Mucosa of descending colon (tissue), 3 donors: ENCODE results near the gene TTC34. TPM values are rescaled to one million over a fixed set of nuclear protein-coding genes. Genes with fewer than 3 reads are reported as not detected.

Experiments used
- ATAC-seq: fragments of 200-7000 bp; cut with Tn5 transposase; one replicate; pipeline ENCODE4 v1.9.1; 2020; ENCODE audit warnings: mild to moderate bottlenecking, moderate library complexity
- DNase-seq, 3 donors: peaks; one replicate each; pipeline ENCODE4 v3.0.0-alpha.2; 2020
- H3K36me3 ChIP-seq: fragments of 200-600 bp; one replicate; pipeline ENCODE4 v1.8.0; 2021; ENCODE audit warnings: low read depth, mild to moderate bottlenecking
- H3K4me1 ChIP-seq: fragments of 200-600 bp; one replicate; pipeline ENCODE4 v1.8.0; 2021; ENCODE audit warnings: low read depth, mild to moderate bottlenecking
- H3K4me3 ChIP-seq: fragments of 200-600 bp; one replicate; pipeline ENCODE4 v1.8.0; 2021; ENCODE audit warnings: mild to moderate bottlenecking
- H3K9me3 ChIP-seq: fragments of 200-600 bp; one replicate; pipeline ENCODE4 v1.8.0; 2021; ENCODE audit warnings: mild to moderate bottlenecking
- CTCF ChIP-seq: fragments of 200-600 bp; IDR thresholded peaks from one replicate; pipeline ENCODE4 v1.8.0; 2022; ENCODE audit warnings: antibody characterized with exemption, mild to moderate bottlenecking
- intact Hi-C, 2 donors: fragments of 100-400 bp; cut with DNase I in 1 of 2; cut with micrococcal nuclease in 1 of 2; formaldehyde crosslinking; loops; one replicate each; pipeline versions ENCODE4 v1.11.0 to v1.11.1; 2022; cut with DNase I, micrococcal nuclease
- total RNA-seq, 3 donors: library from RNA; stranded (reverse); fragmentation: NEBNext Ultra II Directional in 2 of 3; extraction: Animal tissue kit (Norgen Biotek cat#: 25700) in 2 of 3; gene quantifications; one replicate each; pipeline versions ENCODE4 v1.2.1 to v1.2.4, GENCODE V29; 2021 to 2023
- donor health status: DM: no; HTN: no; CAD: no; lungs with moderate emphysema.
- donor health status: DM: no; HTN: no; CAD: no.
- donor health status: DM: no; HTN: yes; CAD: no.

TTC34 gene
- total RNA-seq, 3 donors from 2014 or later, result 0.43 to 1.1 (median 0.61) TPM

DNA sequence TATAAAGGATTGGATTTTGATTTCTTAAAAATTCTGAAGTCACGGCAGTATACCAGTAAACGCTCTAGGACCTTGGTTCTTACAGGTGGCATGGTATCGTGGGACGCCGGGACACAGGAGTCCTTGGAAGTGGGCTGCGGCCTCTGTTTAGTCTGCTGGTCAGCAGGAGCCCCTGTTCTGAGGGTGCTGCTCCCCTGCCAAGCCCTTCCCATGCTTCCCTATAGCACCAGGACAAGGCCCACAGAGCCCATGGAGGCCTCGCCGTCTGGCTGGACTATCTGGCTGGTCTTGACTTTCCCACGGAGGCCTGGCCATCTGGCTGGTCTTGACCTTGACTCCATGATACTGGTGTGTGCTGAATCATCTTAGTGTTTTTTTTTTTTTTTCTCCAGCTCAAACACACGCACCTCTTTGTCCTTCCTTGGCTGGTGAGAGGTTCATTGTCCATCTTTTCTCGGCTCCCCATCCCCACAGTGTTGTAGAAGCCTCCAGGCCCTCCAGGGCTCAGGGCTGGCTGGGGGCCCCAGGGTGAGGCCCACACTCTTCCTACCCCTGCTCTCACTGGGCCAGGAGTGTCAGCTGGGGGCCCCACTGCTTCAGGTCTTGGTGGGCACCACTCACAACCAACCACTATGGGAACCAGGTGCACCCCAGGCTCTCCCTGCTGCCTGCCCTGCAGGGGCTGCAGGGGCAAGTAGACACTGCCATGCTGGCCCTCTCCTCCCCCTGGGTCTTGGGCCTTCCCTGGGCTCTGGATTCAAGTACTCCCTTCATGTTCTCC lies 16.5 kb upstream of the TTC34 start:
- intact Hi-C loops, result no loop called here
- TF ChIP-seq CTCF, result no peak
- no peak for ATAC-seq
- DNase-seq, result peak in 1 of 3 donors; percentile 28
- no peaks in the 10 kb centered on the region for H3K9me3 ChIP-seq
- no peaks in the 10 kb centered on the region for H3K36me3 ChIP-seq
- H3K4me3 ChIP-seq, result no peak overlapping the region
- no peaks in the 10 kb centered on the region for H3K4me1 ChIP-seq

- intact Hi-C loops, result no loop called here
- ATAC-seq, result no peak
- Histone ChIP-seq H3K4me3 (no peak overlapping the region), H3K4me1 (no peaks in the 10 kb centered on the region), H3K36me3 (no peaks in the 10 kb centered on the region), H3K9me3 (no peaks in the 10 kb centered on the region)
- DNase-seq, result peak in 1 of 3 donors; percentile 17
- TF ChIP-seq CTCF, result no peak
Measured at GRCh38 chr1:2816786-2817185, 15.3 kb upstream of the TTC34 start.

DNA sequence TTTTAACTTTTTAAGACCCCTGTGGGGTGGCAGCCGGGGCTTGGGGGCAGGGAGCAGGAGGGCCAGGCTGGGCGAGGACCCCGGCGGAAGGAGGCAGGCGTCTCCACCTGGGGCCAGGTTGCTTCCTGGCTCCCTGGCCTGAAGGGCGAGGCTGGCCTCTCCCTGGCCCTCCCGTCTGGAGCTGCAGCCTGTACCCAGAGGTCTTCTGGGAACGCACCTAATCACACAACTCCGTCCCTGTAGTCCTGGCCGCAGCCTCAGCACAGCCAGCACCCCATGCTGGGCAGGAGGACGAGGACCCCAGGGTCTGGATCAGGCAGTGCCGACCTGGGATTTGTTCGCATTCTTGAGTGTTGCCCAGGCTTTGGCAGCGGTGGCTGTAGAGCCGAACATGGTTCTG lies 14.1 kb upstream of the TTC34 start:
- H3K9me3 ChIP-seq, result no peaks in the 10 kb centered on the region
- intact Hi-C loops, result no loop called here
- DNase-seq (peak in 1 of 3 donors; percentile 39), ATAC-seq (no peak)
- no peak overlapping the region for H3K4me3 ChIP-seq
- no peaks in the 10 kb centered on the region for H3K4me1 ChIP-seq
- no peak for TF ChIP-seq CTCF
- no peaks in the 10 kb centered on the region for H3K36me3 ChIP-seq

GRCh38 chr1:2814511-2815075 lies 13.1 kb upstream of the TTC34 start:
- Histone ChIP-seq H3K36me3 (no peaks in the 10 kb centered on the region), H3K9me3 (no peaks in the 10 kb centered on the region), H3K4me1 (no peaks in the 10 kb centered on the region), H3K4me3 (no peak overlapping the region)
- DNase-seq (peak in 1 of 3 donors; percentile 36), ATAC-seq (no peak)
- intact Hi-C loops, result no loop called here
- TF ChIP-seq CTCF, result no peak

GRCh38 chr1:2812939-2813653 lies 11.6 kb upstream of the TTC34 start:
- DNase-seq (no peak), ATAC-seq (no peak)
- Histone ChIP-seq H3K36me3 (no peaks in the 10 kb centered on the region), H3K9me3 (no peaks in the 10 kb centered on the region), H3K4me1 (no peaks in the 10 kb centered on the region), H3K4me3 (no peak overlapping the region)
- intact Hi-C loops, result no loop called here
- no peak for TF ChIP-seq CTCF
